Naive thymus-derived CD4-positive, alpha-beta T cell (primary cell): ENCODE measurements around the gene RAD51B. TPM values are rescaled to one million over a fixed set of nuclear protein-coding genes. Genes with fewer than 3 reads are reported as not detected.
A peak's percentile ranks its signal among the peaks of the same experiment; 100 is the strongest.

ENCODE experiments used
- ATAC-seq: fragments of 150-1000 bp; cut with Tn5 transposase; 2 replicates; pipeline ENCODE4 v1.10.0; 2021; ENCODE audit warnings: mild to moderate bottlenecking, moderate library complexity
- CTCF ChIA-PET: fragments of 350-600 bp; sonication (Branson Sonifier 250); formaldehyde crosslinking; loops from one replicate; lab custom pipeline; 2021; ENCODE audit warnings: antibody characterized with exemption; lab: Charles Lee
- POLR2A ChIA-PET: fragments of 350-600 bp; sonication (Branson Sonifier 250); formaldehyde crosslinking; loops from one replicate; lab custom pipeline; 2021; ENCODE audit warnings: antibody characterized with exemption, inconsistent platforms; lab: Charles Lee
- DNase-seq, 9 donors: peaks; one replicate each; pipeline versions ENCODE4 v3.0.0 to v3.0.0-alpha.2; 2020 to 2022; ENCODE audit warnings: mixed read lengths in 1 of 9
- H3K27ac ChIP-seq: one replicate; pipeline ENCODE4 v1.7.0; 2013; ENCODE audit warnings: mild to moderate bottlenecking, low read depth, low read length, moderate library complexity
- H3K27me3 ChIP-seq, 2 donors: one replicate each; pipeline ENCODE4 v1.7.0; 2013; ENCODE audit warnings: low read length in 2 of 2, mild to moderate bottlenecking in 2 of 2, moderate library complexity in 2 of 2; ENCODE audit not compliant: control insufficient read depth in 2 of 2, insufficient read depth in 2 of 2
- H3K36me3 ChIP-seq, 3 experiments: 1 replicate in 2 of 3; 2 replicates in 1 of 3; pipeline ENCODE4 v1.7.0; 2013; ENCODE audit warnings: low read length in 3 of 3, mild to moderate bottlenecking in 3 of 3, moderate library complexity in 1 of 3; ENCODE audit not compliant: insufficient read depth in 3 of 3, control insufficient read depth in 2 of 3
- H3K4me1 ChIP-seq, 2 donors: one replicate each; pipeline ENCODE4 v1.7.0; 2013; ENCODE audit warnings: low read length in 2 of 2, mild to moderate bottlenecking in 2 of 2, moderate library complexity in 1 of 2; ENCODE audit not compliant: control insufficient read depth in 2 of 2, insufficient read depth in 2 of 2
- H3K4me3 ChIP-seq: 2 replicates; pipeline ENCODE4 v1.7.0; 2013; ENCODE audit warnings: mild to moderate bottlenecking, low read length
- H3K9me3 ChIP-seq, 3 experiments: 1 replicate in 2 of 3; 2 replicates in 1 of 3; pipeline ENCODE4 v1.7.0; 2013; ENCODE audit warnings: low read length in 3 of 3; ENCODE audit not compliant: control insufficient read depth in 2 of 3
- H3K27ac Mint-ChIP-seq, 9 donors: one replicate each; pipeline ENCODE4 v1.8.0; 2020 to 2022; ENCODE audit warnings: mixed read lengths in 9 of 9, mild to moderate bottlenecking in 8 of 9, moderate library complexity in 5 of 9, inconsistent platforms in 2 of 9
- H3K27me3 Mint-ChIP-seq, 5 donors: one replicate each; pipeline ENCODE4 v1.8.0; 2021 to 2022; ENCODE audit warnings: mixed read lengths in 5 of 5, mild to moderate bottlenecking in 1 of 5
- H3K36me3 Mint-ChIP-seq, 5 donors: one replicate each; pipeline ENCODE4 v1.8.0; 2020 to 2022; ENCODE audit warnings: mixed read lengths in 5 of 5, mild to moderate bottlenecking in 3 of 5, inconsistent platforms in 1 of 5
- H3K4me1 Mint-ChIP-seq, 7 donors: one replicate each; pipeline ENCODE4 v1.8.0; 2020 to 2022; ENCODE audit warnings: mixed read lengths in 7 of 7, mild to moderate bottlenecking in 3 of 7, inconsistent platforms in 1 of 7
- H3K4me3 Mint-ChIP-seq, 10 donors: one replicate each; pipeline ENCODE4 v1.8.0; 2020 to 2022; ENCODE audit warnings: mild to moderate bottlenecking in 10 of 10, mixed read lengths in 10 of 10, moderate library complexity in 6 of 10, inconsistent platforms in 2 of 10
- H3K9me3 Mint-ChIP-seq, 11 donors: one replicate each; pipeline ENCODE4 v1.8.0; 2020 to 2022; ENCODE audit warnings: mixed read lengths in 11 of 11, mild to moderate bottlenecking in 4 of 11, inconsistent platforms in 1 of 11, moderate library complexity in 1 of 11
- intact Hi-C, 2 donors: fragments of 100-400 bp; cut with micrococcal nuclease; formaldehyde crosslinking; loops; one replicate each; pipeline ENCODE4 v1.15.1; 2023
- polyA plus RNA-seq, 2 donors: library from polyadenylated mRNA; unstranded; fragments of 300-500 nt; fragmentation: Illumina TruSeq; gene quantifications; one replicate each; pipeline ENCODE4 v1.2.3, GENCODE V29; 2021
- total RNA-seq, 6 experiments: library from RNA in 5 of 6; stranded (reverse) in 5 of 6; gene quantifications; 1 replicate in 5 of 6; 2 replicates in 1 of 6; pipeline ENCODE4 v1.2.3 and lab custom pipeline; 2021 to 2026

Gene RAD51B
- total and polyA plus RNA-seq, 7 experiments from 2014 or later: 15.0 to 42.2 (median 28.8) TPM

- Mint-ChIP-seq H3K4me3 (no peak overlapping the region), H3K9me3 (no peaks in the 10 kb centered on the region), H3K4me1 (peaks cover 0 to 23% (median 9%) of the 10 kb centered on the region in 7 donors), H3K27me3 (no peaks in the 10 kb centered on the region), H3K36me3 (peaks cover 0 to 5% (median 0%) of the 10 kb centered on the region in 5 donors), H3K27ac (no peak overlapping the region)
- Histone ChIP-seq H3K4me1 (no peaks in the 10 kb centered on the region), H3K36me3 (no peaks in the 10 kb centered on the region), H3K9me3 (no peaks in the 10 kb centered on the region), H3K27me3 (no peaks in the 10 kb centered on the region), H3K4me3 (no peak overlapping the region), H3K27ac (no peak overlapping the region)
- ChIA-PET POLR2A (interaction anchor here (0.6 to 1.2 kb wide), 2 partner anchors 461 to 917 kb away, joined by 3 read pairs; partner anchors contain the start of gene ZFP36L1), CTCF (no interaction called here)
- intact Hi-C loops: no loop called here
- DNase-seq (no peak), ATAC-seq (no peak)
These were observed 512.4 kb downstream of the RAD51B start for GRCh38 chr14:68331991-68332390.

GRCh38 chr14:68333262-68333661 lies 513.7 kb downstream of the RAD51B start:
- no peaks in the 10 kb centered on the region for H3K27me3 ChIP-seq
- no peaks in the 10 kb centered on the region for H3K9me3 ChIP-seq
- Mint-ChIP-seq H3K27me3 (no peaks in the 10 kb centered on the region), H3K9me3 (no peaks in the 10 kb centered on the region), H3K27ac (peak overlapping the region in 4 of 9 donors; percentile 7 to 32 (median 24)), H3K36me3 (peaks cover 0 to 5% (median 0%) of the 10 kb centered on the region in 5 donors), H3K4me3 (no peak overlapping the region), H3K4me1 (peaks cover 0 to 28% (median 9%) of the 10 kb centered on the region in 7 donors)
- ChIA-PET CTCF (no interaction called here), POLR2A (no interaction called here)
- DNase-seq (no peak), ATAC-seq (no peak)
- H3K36me3 ChIP-seq: no peaks in the 10 kb centered on the region
- intact Hi-C loops: no loop called here
- H3K27ac ChIP-seq: no peak overlapping the region
- H3K4me1 ChIP-seq: no peaks in the 10 kb centered on the region
- no peak overlapping the region for H3K4me3 ChIP-seq

GRCh38 chr14:68335312-68335711 lies 515.7 kb downstream of the RAD51B start:
- Histone ChIP-seq H3K9me3 (no peaks in the 10 kb centered on the region), H3K27ac (no peak overlapping the region), H3K36me3 (no peaks in the 10 kb centered on the region), H3K4me1 (no peaks in the 10 kb centered on the region), H3K27me3 (no peaks in the 10 kb centered on the region), H3K4me3 (no peak overlapping the region)
- H3K4me3 Mint-ChIP-seq: no peak overlapping the region
- no peak overlapping the region for H3K27ac Mint-ChIP-seq
- intact Hi-C loops: no loop called here
- CTCF ChIA-PET: interaction anchor here (0.6 to 0.8 kb wide), 2 partner anchors 12 to 28 kb away, joined by 3 to 4 read pairs; no protein-coding TSS in a partner anchor
- no peak for DNase-seq
- no peaks in the 10 kb centered on the region for H3K27me3 Mint-ChIP-seq
- POLR2A ChIA-PET: no interaction called here
- peaks cover under 1 to 29% (median 9%) of the 10 kb centered on the region in 7 donors for H3K4me1 Mint-ChIP-seq
- H3K9me3 Mint-ChIP-seq: no peaks in the 10 kb centered on the region
- peaks cover 0 to 5% (median 0%) of the 10 kb centered on the region in 5 donors for H3K36me3 Mint-ChIP-seq
- no peak for ATAC-seq

- Mint-ChIP-seq H3K4me1 (peaks cover 5 to 38% (median 16%) of the 10 kb centered on the region in 7 donors), H3K27ac (no peak overlapping the region), H3K4me3 (no peak overlapping the region), H3K27me3 (no peaks in the 10 kb centered on the region), H3K9me3 (no peaks in the 10 kb centered on the region), H3K36me3 (peaks cover 0 to 5% (median 0%) of the 10 kb centered on the region in 5 donors)
- no peak for DNase-seq
- ChIA-PET CTCF (interaction anchor here (0.8 kb wide), 1 partner anchor 11 kb away, joined by 3 read pairs; no protein-coding TSS in a partner anchor), POLR2A (no interaction called here)
- Histone ChIP-seq H3K4me1 (no peaks in the 10 kb centered on the region), H3K36me3 (no peaks in the 10 kb centered on the region), H3K9me3 (no peaks in the 10 kb centered on the region), H3K27me3 (no peaks in the 10 kb centered on the region), H3K4me3 (no peak overlapping the region), H3K27ac (no peak overlapping the region)
- intact Hi-C loops: no loop called here
- ATAC-seq: no peak
These were observed 516.6 kb downstream of the RAD51B start for GRCh38 chr14:68336165-68336564.

- POLR2A ChIA-PET: no interaction called here
- H3K4me3 Mint-ChIP-seq: no peak overlapping the region
- no peaks in the 10 kb centered on the region for H3K9me3 ChIP-seq
- H3K27ac Mint-ChIP-seq: no peak overlapping the region
- H3K4me1 ChIP-seq: peaks cover 0 to 9% of the 10 kb centered on the region in 2 donors
- no peaks in the 10 kb centered on the region for H3K27me3 ChIP-seq
- no peaks in the 10 kb centered on the region for H3K27me3 Mint-ChIP-seq
- DNase-seq (no peak), ATAC-seq (no peak)
- no peaks in the 10 kb centered on the region for H3K9me3 Mint-ChIP-seq
- peaks cover 12 to 49% (median 27%) of the 10 kb centered on the region in 7 donors for H3K4me1 Mint-ChIP-seq
- H3K27ac ChIP-seq: no peak overlapping the region
- H3K4me3 ChIP-seq: no peak overlapping the region
- CTCF ChIA-PET: interaction anchor here (0.8 kb wide), 1 partner anchor 54 kb away, joined by 6 read pairs; no protein-coding TSS in a partner anchor
- intact Hi-C loops: no loop called here
- no peaks in the 10 kb centered on the region for H3K36me3 ChIP-seq
- peaks cover 0 to 5% (median 0%) of the 10 kb centered on the region in 5 donors for H3K36me3 Mint-ChIP-seq
These were observed 517.7 kb downstream of the RAD51B start for GRCh38 chr14:68337279-68337678.

GRCh38 chr14:68340262-68340661 lies 520.7 kb downstream of the RAD51B start:
- H3K4me1 ChIP-seq: peaks cover 0 to 16% of the 10 kb centered on the region in 2 donors
- DNase-seq (no peak), ATAC-seq (no peak)
- H3K4me3 ChIP-seq: no peak overlapping the region
- H3K27ac ChIP-seq: no peak overlapping the region
- H3K9me3 ChIP-seq: no peaks in the 10 kb centered on the region
- POLR2A ChIA-PET: no interaction called here
- Mint-ChIP-seq H3K27me3 (no peaks in the 10 kb centered on the region), H3K27ac (no peak overlapping the region), H3K36me3 (peaks cover 0 to 5% (median 5%) of the 10 kb centered on the region in 5 donors), H3K4me1 (peaks cover 13 to 55% (median 35%) of the 10 kb centered on the region in 7 donors), H3K4me3 (no peak overlapping the region), H3K9me3 (peaks cover 0 to 5% (median 2%) of the 10 kb centered on the region in 11 donors)
- H3K27me3 ChIP-seq: no peaks in the 10 kb centered on the region
- intact Hi-C loops: no loop called here
- CTCF ChIA-PET: no interaction called here
- no peaks in the 10 kb centered on the region for H3K36me3 ChIP-seq
